A673 (cell line): ENCODE measurements around the gene SSH2.

Experiments used
- EZH2 ChIP-seq: fragments of 200-600 bp; sonication (generic); IDR thresholded peaks from 2 replicates; pipeline ENCODE4 v1.6.1; 2017; ENCODE audit warnings: borderline replicate concordance, low read depth, mild to moderate bottlenecking, mixed read lengths, antibody characterized with exemption, low read length; ENCODE audit not compliant: poor library complexity, severe bottlenecking
- TF ChIP-seq, protein P1 (sequence below): fragments of 300-800, 200-600 bp; sonication (generic); conservative IDR thresholded peaks from 2 replicates; pipeline ENCODE4 v1.5.1; 2017; ENCODE audit warnings: low read depth, mild to moderate bottlenecking, antibody characterized with exemption, low read length, moderate library complexity, mixed read lengths

DNA sequence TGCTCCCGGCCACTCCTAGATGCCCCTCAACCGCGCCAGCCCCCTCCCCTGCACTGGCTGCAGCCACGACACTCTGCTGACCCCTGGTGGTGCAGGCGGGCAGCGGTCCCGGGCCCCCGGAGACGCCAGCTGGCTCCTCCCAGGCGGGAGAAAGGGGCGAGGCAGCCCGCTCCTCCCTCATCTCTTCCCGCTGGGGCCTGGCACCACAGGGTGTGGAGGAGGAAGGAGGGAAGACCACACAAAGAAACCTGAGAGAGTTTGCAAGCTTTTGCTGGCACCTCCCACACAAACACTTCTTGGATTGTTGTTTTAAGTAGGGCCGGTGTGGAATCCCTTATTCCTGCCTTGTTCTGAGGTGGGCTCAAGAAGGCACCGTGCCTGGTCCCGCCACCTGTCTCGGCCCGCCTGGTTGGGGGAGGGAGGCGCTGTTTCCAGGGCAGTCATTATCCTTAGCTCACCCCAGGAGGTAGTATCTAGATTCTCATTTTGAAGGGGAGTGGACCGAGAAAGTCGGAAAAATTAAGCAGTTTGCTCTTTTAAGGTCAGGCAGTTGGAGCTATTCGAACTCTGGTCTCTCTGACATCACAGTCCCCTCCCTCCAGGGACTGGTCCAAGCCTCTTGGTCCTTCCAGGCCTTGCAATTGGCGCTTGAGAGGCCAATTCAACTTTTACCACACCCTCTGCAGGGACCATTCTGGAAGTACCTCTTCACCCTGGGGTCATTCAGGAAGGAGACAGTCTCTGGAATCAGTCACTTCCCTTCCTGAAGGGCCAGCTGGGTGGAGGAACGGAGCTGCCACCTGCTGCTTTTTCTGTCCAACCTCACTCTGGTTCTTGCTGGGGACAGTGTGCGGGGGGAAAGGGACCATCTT, 338.1 kb downstream of the SSH2 start:
- TF ChIP-seq, protein P1, sequence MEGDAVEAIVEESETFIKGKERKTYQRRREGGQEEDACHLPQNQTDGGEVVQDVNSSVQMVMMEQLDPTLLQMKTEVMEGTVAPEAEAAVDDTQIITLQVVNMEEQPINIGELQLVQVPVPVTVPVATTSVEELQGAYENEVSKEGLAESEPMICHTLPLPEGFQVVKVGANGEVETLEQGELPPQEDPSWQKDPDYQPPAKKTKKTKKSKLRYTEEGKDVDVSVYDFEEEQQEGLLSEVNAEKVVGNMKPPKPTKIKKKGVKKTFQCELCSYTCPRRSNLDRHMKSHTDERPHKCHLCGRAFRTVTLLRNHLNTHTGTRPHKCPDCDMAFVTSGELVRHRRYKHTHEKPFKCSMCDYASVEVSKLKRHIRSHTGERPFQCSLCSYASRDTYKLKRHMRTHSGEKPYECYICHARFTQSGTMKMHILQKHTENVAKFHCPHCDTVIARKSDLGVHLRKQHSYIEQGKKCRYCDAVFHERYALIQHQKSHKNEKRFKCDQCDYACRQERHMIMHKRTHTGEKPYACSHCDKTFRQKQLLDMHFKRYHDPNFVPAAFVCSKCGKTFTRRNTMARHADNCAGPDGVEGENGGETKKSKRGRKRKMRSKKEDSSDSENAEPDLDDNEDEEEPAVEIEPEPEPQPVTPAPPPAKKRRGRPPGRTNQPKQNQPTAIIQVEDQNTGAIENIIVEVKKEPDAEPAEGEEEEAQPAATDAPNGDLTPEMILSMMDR = peak; percentile 99
- TF ChIP-seq EZH2 = no peak
